ENCODE measurements around the gene RMDN2. TPM values are rescaled to one million over a fixed set of nuclear protein-coding genes. Genes with fewer than 3 reads are reported as not detected.
"Not testable (repeated sequence)": the region's sequence is repeated elsewhere in the genome, so short reads cannot be mapped to it uniquely, and the experiment has no call there.

The RMDN2 gene
- total RNA-seq, 1 donor from 2014 or later, result 6.5 TPM

- intact Hi-C loops (cut with micrococcal nuclease), result no loop called here
- DNase-seq, result no peak
- no peak for TF ChIP-seq CTCF (IDR thresholded peaks at IDR 0.05; ENCODE audit: borderline replicate concordance)
- no peaks in the 10 kb centered on the region for H3K4me1 ChIP-seq
- H3K27me3 ChIP-seq (ENCODE audit: low read depth), result no peaks in the 10 kb centered on the region
- H3K27ac ChIP-seq (replicated peaks), result no peak overlapping the region
- no peak overlapping the region for H3K4me3 ChIP-seq
- no peaks in the 10 kb centered on the region for H3K9me3 ChIP-seq (replicated peaks)
- peaks cover 8% of the 10 kb centered on the region for H3K36me3 ChIP-seq
These were observed 85.9 kb downstream of the RMDN2 start for GRCh38 chr2:38010995-38011394.

GRCh38 chr2:38013158-38013752 lies 88.2 kb downstream of the RMDN2 start:
- H3K36me3 ChIP-seq, result peaks cover 8% of the 10 kb centered on the region
- intact Hi-C loops (cut with micrococcal nuclease), result no loop called here
- TF ChIP-seq CTCF (IDR thresholded peaks at IDR 0.05; ENCODE audit: borderline replicate concordance), result no peak
- DNase-seq, result no peak
- H3K9me3 ChIP-seq (replicated peaks), result no peaks in the 10 kb centered on the region
- H3K4me3 ChIP-seq, result no peak overlapping the region
- H3K27me3 ChIP-seq (ENCODE audit: low read depth), result no peaks in the 10 kb centered on the region
- no peaks in the 10 kb centered on the region for H3K4me1 ChIP-seq
- H3K27ac ChIP-seq (replicated peaks), result no peak overlapping the region

GRCh38 chr2:38016219-38016618 lies 91.1 kb downstream of the RMDN2 start:
- DNase-seq, result no peak
- TF ChIP-seq CTCF (IDR thresholded peaks at IDR 0.05; ENCODE audit: borderline replicate concordance), result no peak
- H3K27me3 ChIP-seq (ENCODE audit: low read depth), result no peaks in the 10 kb centered on the region
- H3K4me1 ChIP-seq, result no peaks in the 10 kb centered on the region
- intact Hi-C loops (cut with micrococcal nuclease), result no loop called here
- H3K36me3 ChIP-seq, result peaks cover 8% of the 10 kb centered on the region
- H3K27ac ChIP-seq (replicated peaks), result no peak overlapping the region
- no peak overlapping the region for H3K4me3 ChIP-seq
- no peaks in the 10 kb centered on the region for H3K9me3 ChIP-seq (replicated peaks)

GRCh38 chr2:38017836-38018235 lies 92.7 kb downstream of the RMDN2 start:
- TF ChIP-seq CTCF (IDR thresholded peaks at IDR 0.05; ENCODE audit: borderline replicate concordance), result no peak
- Histone ChIP-seq H3K27ac (replicated peaks) (no peak overlapping the region), H3K4me1 (no peaks in the 10 kb centered on the region), H3K4me3 (no peak overlapping the region), H3K27me3 (ENCODE audit: low read depth) (no peaks in the 10 kb centered on the region), H3K36me3 (no peaks in the 10 kb centered on the region), H3K9me3 (replicated peaks) (no peaks in the 10 kb centered on the region)
- intact Hi-C loops (cut with micrococcal nuclease), result no loop called here
- DNase-seq, result no peak

GRCh38 chr2:38020359-38021069 lies 95.4 kb downstream of the RMDN2 start:
- H3K4me1 ChIP-seq; H3K27me3 ChIP-seq (ENCODE audit: low read depth); intact Hi-C loops (cut with micrococcal nuclease); H3K27ac ChIP-seq (replicated peaks); H3K9me3 ChIP-seq (replicated peaks); DNase-seq; H3K4me3 ChIP-seq; H3K36me3 ChIP-seq: not testable (repeated sequence)

- no peaks in the 10 kb centered on the region for H3K27me3 ChIP-seq (ENCODE audit: low read depth)
- H3K36me3 ChIP-seq, result no peaks in the 10 kb centered on the region
- no peak overlapping the region for H3K4me3 ChIP-seq
- H3K9me3 ChIP-seq (replicated peaks), result no peaks in the 10 kb centered on the region
- intact Hi-C loops (cut with micrococcal nuclease), result no loop called here
- no peaks in the 10 kb centered on the region for H3K4me1 ChIP-seq
- H3K27ac ChIP-seq (replicated peaks), result no peak overlapping the region
- no peak for TF ChIP-seq CTCF (IDR thresholded peaks at IDR 0.05; ENCODE audit: borderline replicate concordance)
- no peak for DNase-seq
These were observed 96.5 kb downstream of the RMDN2 start for GRCh38 chr2:38021589-38021988.
